GM18867 (cell line): ENCODE results near the gene STAG2.

ENCODE experiments used
- ATAC-seq: cut with Tn5 transposase; IDR thresholded peaks from one replicate; pipeline ENCODE4 v1.9.1; 2021; ENCODE audit warnings: mild to moderate bottlenecking, moderate library complexity; ENCODE audit not compliant: unreplicated experiment

The STAG2 gene

GRCh38 chrX:123973921-123974320 is 12.4 kb downstream of the STAG2 start:
- ATAC-seq = no peak

GRCh38 chrX:123975180-123975579 is 13.7 kb downstream of the STAG2 start:
- ATAC-seq = no peak

- no peak for ATAC-seq
Observed at GRCh38 chrX:123976706-123977316, 15.3 kb downstream of the STAG2 start.

- ATAC-seq = no peak
Observed at GRCh38 chrX:123983240-123983639, 21.7 kb downstream of the STAG2 start.

GRCh38 chrX:123986377-123986776 is 24.9 kb downstream of the STAG2 start:
- no peak for ATAC-seq

- ATAC-seq = no peak
Observed at GRCh38 chrX:123988423-123989111, 27.1 kb downstream of the STAG2 start.

DNA sequence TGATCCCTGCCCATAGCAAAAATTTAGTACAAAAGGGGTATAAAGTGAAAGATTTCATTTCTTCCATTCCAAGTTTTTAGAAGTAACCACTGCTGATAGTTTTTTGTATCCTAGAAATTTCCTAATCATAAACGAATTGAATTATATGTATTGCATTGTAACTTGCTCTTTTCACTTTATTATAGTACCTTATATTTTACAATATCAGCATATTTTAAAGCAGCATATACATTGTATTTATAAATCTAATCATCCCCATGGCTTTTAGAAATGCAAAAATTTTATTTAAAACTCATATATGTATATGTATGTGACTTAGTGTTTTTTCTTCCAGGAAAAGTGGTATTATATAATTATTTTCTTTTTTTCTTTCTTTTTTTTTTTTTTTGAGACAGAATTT is 27.7 kb downstream of the STAG2 start:
- no peak for ATAC-seq

DNA sequence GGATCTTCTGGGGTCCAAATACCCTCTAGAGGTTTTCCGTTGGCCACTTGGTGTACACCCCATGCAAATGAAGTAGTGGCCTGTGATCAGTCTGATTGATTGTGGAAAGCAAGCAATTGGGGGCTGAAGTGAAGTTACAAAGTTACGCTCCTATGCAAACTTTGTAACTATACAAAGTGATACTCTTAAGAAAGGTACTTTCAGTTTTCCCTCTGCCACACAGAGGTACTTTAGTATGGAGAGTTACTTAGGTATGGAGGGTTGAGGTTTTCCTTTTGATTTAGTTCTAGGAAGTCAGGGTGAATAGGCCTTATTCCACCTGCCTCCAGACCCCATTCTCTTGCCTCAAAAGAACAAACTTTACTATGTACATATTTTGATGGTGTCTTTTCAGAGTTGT is 28.7 kb downstream of the STAG2 start:
- peak; percentile 49 for ATAC-seq

GRCh38 chrX:123990602-123991001 is 29.1 kb downstream of the STAG2 start:
- peak; percentile 45 for ATAC-seq

DNA sequence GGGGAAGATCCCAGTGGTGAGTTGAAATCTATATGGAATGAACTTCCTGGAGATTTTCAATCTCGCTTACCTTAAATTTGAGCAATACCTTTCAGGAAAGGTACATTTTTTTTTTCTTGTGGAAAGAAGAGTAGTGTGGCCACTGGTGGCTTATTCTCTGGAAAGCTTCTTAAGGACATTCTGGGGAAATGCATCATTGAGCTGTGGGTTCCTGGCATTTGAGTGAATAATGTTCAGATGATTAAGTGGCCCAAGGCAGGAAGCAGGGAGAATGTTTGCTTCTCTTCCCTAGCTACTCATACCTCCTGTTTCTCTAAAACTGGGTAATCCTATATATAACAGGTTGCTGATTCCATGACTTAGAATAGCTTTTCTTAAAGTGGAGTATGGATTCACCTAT is 31.8 kb downstream of the STAG2 start:
- ATAC-seq = no peak

- no peak for ATAC-seq
Observed at GRCh38 chrX:123993904-123994635, 32.6 kb downstream of the STAG2 start.

- ATAC-seq = no peak
Observed at GRCh38 chrX:123994730-123995129, 33.2 kb downstream of the STAG2 start.

- no peak for ATAC-seq
Observed at GRCh38 chrX:124001581-124001980, 40.1 kb downstream of the STAG2 start.

- ATAC-seq = no peak
Observed at GRCh38 chrX:124005228-124005627, 43.7 kb downstream of the STAG2 start.

DNA sequence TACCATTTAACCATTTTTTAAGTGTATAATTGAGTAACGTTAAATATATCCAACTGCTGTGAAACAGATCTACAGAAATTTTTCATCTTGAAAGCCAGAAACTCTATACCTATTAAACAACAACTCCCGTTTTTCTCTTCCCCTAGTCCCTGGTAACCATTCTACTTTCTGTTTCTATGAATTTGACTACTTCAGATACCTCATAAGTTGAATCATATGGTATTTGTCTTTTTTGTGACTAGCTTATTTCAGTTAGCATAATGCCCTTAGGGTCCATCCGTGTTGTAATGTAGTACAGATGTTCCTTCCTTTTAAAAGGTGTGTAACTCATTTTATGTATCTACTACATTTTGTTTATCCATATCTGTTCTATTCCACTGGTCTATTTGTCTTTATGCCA is 48.7 kb downstream of the STAG2 start:
- peak; percentile 68 for ATAC-seq

- no peak for ATAC-seq
Observed at GRCh38 chrX:124010566-124010965, 49.1 kb downstream of the STAG2 start.

DNA sequence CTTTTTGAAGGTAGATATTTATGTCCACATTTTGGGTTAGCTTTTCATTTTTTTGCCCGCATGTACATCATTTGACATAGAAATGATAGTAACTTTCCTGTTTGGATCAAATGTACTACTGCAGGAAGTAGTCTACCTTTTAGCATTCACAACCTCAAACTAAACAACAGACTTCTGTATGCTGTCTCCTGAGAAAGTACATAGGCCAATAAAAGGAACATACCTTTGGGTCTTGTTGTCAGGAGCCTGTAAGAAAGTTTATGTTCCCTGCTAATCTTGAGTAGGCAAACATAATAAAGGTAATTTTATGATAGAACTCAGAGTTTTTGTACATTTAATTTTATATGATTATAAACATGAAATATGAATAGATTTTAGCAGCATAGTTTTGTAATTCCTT is 54.2 kb downstream of the STAG2 start:
- no peak for ATAC-seq

DNA sequence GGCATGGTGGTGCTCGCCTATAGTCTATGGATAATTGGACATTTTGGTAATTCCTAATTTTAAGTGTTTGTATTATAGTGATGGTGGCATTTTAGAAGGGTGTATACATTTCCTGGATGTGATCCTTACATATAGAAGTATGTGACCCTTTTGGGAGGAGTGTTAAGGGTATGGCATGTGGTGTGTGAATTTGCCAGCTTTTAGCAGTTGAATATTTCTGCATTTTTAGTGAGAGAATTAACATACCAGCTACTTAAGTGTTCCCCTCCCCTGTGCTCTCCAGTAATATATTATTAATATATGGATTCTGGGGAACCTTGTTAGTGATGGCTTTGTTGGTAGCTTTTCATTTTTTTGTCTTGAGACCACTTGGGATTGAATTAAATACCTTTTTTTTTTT is 55.3 kb downstream of the STAG2 start:
- no peak for ATAC-seq

- no peak for ATAC-seq
Observed at GRCh38 chrX:124018023-124018422, 56.5 kb downstream of the STAG2 start.

- no peak for ATAC-seq
Observed at GRCh38 chrX:124023838-124024238, 62.3 kb downstream of the STAG2 start.

- no peak for ATAC-seq
Observed at GRCh38 chrX:124026529-124026928, 65.0 kb downstream of the STAG2 start.

GRCh38 chrX:124028182-124028581 is 66.7 kb downstream of the STAG2 start:
- no peak for ATAC-seq
